Activated naive CD8-positive, alpha-beta T cell treated with anti-CD3 and anti-CD28 coated beads, Interleukin-2, amount 10 ng/mL, durations not matched to agents 7 days and 5 days (primary cell): ENCODE results near the gene MDK. TPM values are rescaled to one million over a fixed set of nuclear protein-coding genes. Genes with fewer than 3 reads are reported as not detected.
"Not testable (repeated sequence)": the region's sequence is repeated elsewhere in the genome, so short reads cannot be mapped to it uniquely, and the experiment has no call there.

Source experiments
- ATAC-seq: fragments of 150-1000 bp; cut with Tn5 transposase; one replicate; pipeline ENCODE4 v1.10.0; 2021; ENCODE audit warnings: low read depth, moderate library complexity
- POLR2A ChIA-PET: fragments of 350-600 bp; sonication (Branson Sonifier 250); formaldehyde crosslinking; loops from one replicate; lab custom pipeline; 2021; ENCODE audit warnings: antibody characterized with exemption; lab: Charles Lee
- DNase-seq: peaks from one replicate; pipeline ENCODE4 v3.0.0; 2021
- H3K27ac Mint-ChIP-seq: one replicate; pipeline ENCODE4 v1.8.0; 2022; ENCODE audit warnings: mild to moderate bottlenecking, mixed read lengths
- H3K27me3 Mint-ChIP-seq: one replicate; pipeline ENCODE4 v1.8.0; 2022; ENCODE audit warnings: mild to moderate bottlenecking, moderate library complexity, mixed read lengths
- H3K36me3 Mint-ChIP-seq: one replicate; pipeline ENCODE4 v1.8.0; 2021; ENCODE audit warnings: mild to moderate bottlenecking, mixed read lengths
- H3K4me1 Mint-ChIP-seq: one replicate; pipeline ENCODE4 v1.8.0; 2021; ENCODE audit warnings: mixed read lengths
- H3K4me3 Mint-ChIP-seq: one replicate; pipeline ENCODE4 v1.8.0; 2022; ENCODE audit warnings: mild to moderate bottlenecking, moderate library complexity, mixed read lengths
- H3K9me3 Mint-ChIP-seq: one replicate; pipeline ENCODE4 v1.8.0; 2021; ENCODE audit warnings: mixed read lengths
- total RNA-seq, 2 experiments: library from RNA; stranded (reverse); gene quantifications; one replicate each; pipeline ENCODE4 v1.2.3, GENCODE V29; 2021

MDK gene
- total RNA-seq, 2 experiments from 2014 or later, result 6.9 to 7.4 TPM

- no peaks in the 10 kb centered on the region for H3K27me3 Mint-ChIP-seq
- POLR2A ChIA-PET, result interaction anchor here (0.8 to 2.4 kb wide), 3 partner anchors 12 to 19 kb away, joined by 3 to 11 read pairs (median 3); no protein-coding TSS in a partner anchor
- no peak overlapping the region for H3K4me3 Mint-ChIP-seq
- H3K36me3 Mint-ChIP-seq, result peaks cover 9% of the 10 kb centered on the region
- H3K4me1 Mint-ChIP-seq, result peaks cover 23% of the 10 kb centered on the region
- H3K27ac Mint-ChIP-seq, result peak overlapping the region; percentile 2
- ATAC-seq (no peak), DNase-seq (no peak)
- H3K9me3 Mint-ChIP-seq, result no peaks in the 10 kb centered on the region
Observed at GRCh38 chr11:46364791-46365190, 16.7 kb upstream of the MDK start.

- Mint-ChIP-seq H3K27ac (no peak overlapping the region), H3K4me1 (peaks cover 16% of the 10 kb centered on the region), H3K4me3 (no peak overlapping the region), H3K36me3 (peaks cover 9% of the 10 kb centered on the region), H3K9me3 (no peaks in the 10 kb centered on the region), H3K27me3 (no peaks in the 10 kb centered on the region)
- POLR2A ChIA-PET, result interaction anchor here (1.4 to 2.4 kb wide), 3 partner anchors 15 to 20 kb away, joined by 3 to 11 read pairs (median 6); no protein-coding TSS in a partner anchor
- ATAC-seq (no peak), DNase-seq (no peak)
Observed at GRCh38 chr11:46366260-46366659, 15.2 kb upstream of the MDK start.

- POLR2A ChIA-PET, result interaction anchor here (0.6 to 2.4 kb wide), 3 partner anchors 15 to 88 kb away, joined by 3 to 11 read pairs (median 6); no protein-coding TSS in a partner anchor
- Mint-ChIP-seq H3K9me3 (no peaks in the 10 kb centered on the region), H3K27me3 (no peaks in the 10 kb centered on the region), H3K4me1 (peaks cover 15% of the 10 kb centered on the region), H3K4me3 (no peak overlapping the region), H3K27ac (no peak overlapping the region), H3K36me3 (peaks cover 9% of the 10 kb centered on the region)
- DNase-seq, result no peak
- no peak for ATAC-seq
Observed at GRCh38 chr11:46366661-46367161, 14.8 kb upstream of the MDK start.

GRCh38 chr11:46367244-46367915 lies 14.1 kb upstream of the MDK start:
- peak; percentile 88 for DNase-seq
- peak; percentile 84 for ATAC-seq
- Mint-ChIP-seq H3K27ac (peak overlapping the region; percentile 75), H3K36me3 (peaks cover 9% of the 10 kb centered on the region), H3K4me1 (peaks cover 14% of the 10 kb centered on the region), H3K27me3 (no peaks in the 10 kb centered on the region), H3K9me3 (no peaks in the 10 kb centered on the region), H3K4me3 (no peak overlapping the region)
- POLR2A ChIA-PET, result interaction anchor here (0.6 to 1.7 kb wide), 2 partner anchors 16 to 87 kb away, joined by 3 to 6 read pairs; no protein-coding TSS in a partner anchor

- H3K36me3 Mint-ChIP-seq, result peaks cover 9% of the 10 kb centered on the region
- no peak overlapping the region for H3K27ac Mint-ChIP-seq
- H3K4me3 Mint-ChIP-seq, result no peak overlapping the region
- H3K4me1 Mint-ChIP-seq, result peaks cover 8% of the 10 kb centered on the region
- no peak for DNase-seq
- no peaks in the 10 kb centered on the region for H3K9me3 Mint-ChIP-seq
- no peak for ATAC-seq
- no peaks in the 10 kb centered on the region for H3K27me3 Mint-ChIP-seq
- POLR2A ChIA-PET, result no interaction called here
Observed at GRCh38 chr11:46367916-46368267, 13.6 kb upstream of the MDK start.

GRCh38 chr11:46369458-46370152 lies 11.9 kb upstream of the MDK start:
- ATAC-seq, result peak; percentile 46
- Mint-ChIP-seq H3K9me3 (no peaks in the 10 kb centered on the region), H3K27ac (peak overlapping the region; percentile 48), H3K36me3 (peaks cover 9% of the 10 kb centered on the region), H3K27me3 (no peaks in the 10 kb centered on the region), H3K4me1 (peaks cover 6% of the 10 kb centered on the region), H3K4me3 (no peak overlapping the region)
- POLR2A ChIA-PET, result no interaction called here
- peak; percentile 65 for DNase-seq

- Mint-ChIP-seq H3K27ac (no peak overlapping the region), H3K36me3 (peaks cover 11% of the 10 kb centered on the region), H3K9me3 (no peaks in the 10 kb centered on the region), H3K27me3 (no peaks in the 10 kb centered on the region), H3K4me1 (peaks cover 6% of the 10 kb centered on the region), H3K4me3 (no peak overlapping the region)
- no peak for ATAC-seq
- POLR2A ChIA-PET, result no interaction called here
- DNase-seq, result no peak
Observed at GRCh38 chr11:46370253-46370652, 11.2 kb upstream of the MDK start.

- H3K27ac Mint-ChIP-seq, H3K4me1 Mint-ChIP-seq, POLR2A ChIA-PET, ATAC-seq, H3K9me3 Mint-ChIP-seq, H3K27me3 Mint-ChIP-seq, H3K4me3 Mint-ChIP-seq, DNase-seq: not testable (repeated sequence)
- peaks cover 11% of the 10 kb centered on the region for H3K36me3 Mint-ChIP-seq
Observed at GRCh38 chr11:46371262-46371661, 10.2 kb upstream of the MDK start.

GRCh38 chr11:46372086-46372485 lies 9.4 kb upstream of the MDK start:
- no peak overlapping the region for H3K4me3 Mint-ChIP-seq
- H3K4me1 Mint-ChIP-seq, result peaks cover 3% of the 10 kb centered on the region
- H3K9me3 Mint-ChIP-seq, result no peaks in the 10 kb centered on the region
- no peak overlapping the region for H3K27ac Mint-ChIP-seq
- POLR2A ChIA-PET, result no interaction called here
- H3K27me3 Mint-ChIP-seq, result no peaks in the 10 kb centered on the region
- no peak for ATAC-seq
- H3K36me3 Mint-ChIP-seq, result peaks cover 16% of the 10 kb centered on the region
- no peak for DNase-seq

GRCh38 chr11:46372501-46372900 lies 9.0 kb upstream of the MDK start:
- ATAC-seq, DNase-seq, H3K4me3 Mint-ChIP-seq, POLR2A ChIA-PET, H3K27ac Mint-ChIP-seq, H3K9me3 Mint-ChIP-seq, H3K4me1 Mint-ChIP-seq, H3K27me3 Mint-ChIP-seq: not testable (repeated sequence)
- peaks cover 20% of the 10 kb centered on the region for H3K36me3 Mint-ChIP-seq

- Mint-ChIP-seq H3K4me3 (no peak overlapping the region), H3K36me3 (peaks cover 20% of the 10 kb centered on the region), H3K4me1 (peaks cover 1% of the 10 kb centered on the region), H3K27ac (no peak overlapping the region), H3K9me3 (no peaks in the 10 kb centered on the region), H3K27me3 (no peaks in the 10 kb centered on the region)
- no peak for DNase-seq
- no peak for ATAC-seq
- POLR2A ChIA-PET, result no interaction called here
Observed at GRCh38 chr11:46373787-46374740, 7.4 kb upstream of the MDK start.

GRCh38 chr11:46374815-46375214 lies 6.7 kb upstream of the MDK start:
- POLR2A ChIA-PET, result no interaction called here
- no peak overlapping the region for H3K4me3 Mint-ChIP-seq
- no peak overlapping the region for H3K27ac Mint-ChIP-seq
- H3K27me3 Mint-ChIP-seq, result no peaks in the 10 kb centered on the region
- H3K36me3 Mint-ChIP-seq, result peaks cover 16% of the 10 kb centered on the region
- DNase-seq (no peak), ATAC-seq (no peak)
- H3K9me3 Mint-ChIP-seq, result no peaks in the 10 kb centered on the region
- H3K4me1 Mint-ChIP-seq, result peaks cover 2% of the 10 kb centered on the region
